Mammary epithelial cell (primary cell): ENCODE results near the gene LTF.

Experiments used
- EZH2 ChIP-seq: IDR thresholded peaks from 2 replicates; pipeline ENCODE4 v1.6.1; 2012; ENCODE audit warnings: low read length, inconsistent platforms, borderline replicate concordance
- TF ChIP-seq, protein P1 (sequence below), 2 donors: IDR thresholded peaks in 1 of 2; conservative IDR thresholded peaks in 1 of 2; 2 replicates each; pipeline ENCODE4 v1.5.1; 2011 to 2012; ENCODE audit warnings: inconsistent platforms in 2 of 2, low read length in 2 of 2, mild to moderate bottlenecking in 2 of 2, control low read depth in 1 of 2, low read depth in 1 of 2; ENCODE audit not compliant: insufficient read depth in 1 of 2; ENCODE audit errors: extremely low read depth in 1 of 2

DNA sequence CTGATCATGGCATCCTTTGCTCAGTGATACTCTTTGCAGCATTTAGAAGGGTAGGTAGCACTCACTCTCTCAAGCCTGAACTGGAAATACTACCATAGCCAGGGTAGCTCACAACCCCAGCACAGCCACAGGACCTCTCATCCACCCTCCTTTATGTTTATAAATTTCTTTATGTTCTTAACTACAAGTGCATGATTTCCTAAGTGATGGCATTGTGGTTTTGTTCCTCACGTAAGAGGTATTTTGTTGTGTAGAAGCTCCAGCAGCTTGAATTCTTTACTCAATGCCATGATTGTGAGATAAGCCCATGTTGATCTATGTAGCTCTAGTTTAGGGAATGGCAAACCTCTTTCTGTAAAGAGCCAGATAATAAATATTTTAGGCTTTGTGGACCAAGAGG lies 25.2 kb upstream of the LTF start:
- TF ChIP-seq, protein P1, sequence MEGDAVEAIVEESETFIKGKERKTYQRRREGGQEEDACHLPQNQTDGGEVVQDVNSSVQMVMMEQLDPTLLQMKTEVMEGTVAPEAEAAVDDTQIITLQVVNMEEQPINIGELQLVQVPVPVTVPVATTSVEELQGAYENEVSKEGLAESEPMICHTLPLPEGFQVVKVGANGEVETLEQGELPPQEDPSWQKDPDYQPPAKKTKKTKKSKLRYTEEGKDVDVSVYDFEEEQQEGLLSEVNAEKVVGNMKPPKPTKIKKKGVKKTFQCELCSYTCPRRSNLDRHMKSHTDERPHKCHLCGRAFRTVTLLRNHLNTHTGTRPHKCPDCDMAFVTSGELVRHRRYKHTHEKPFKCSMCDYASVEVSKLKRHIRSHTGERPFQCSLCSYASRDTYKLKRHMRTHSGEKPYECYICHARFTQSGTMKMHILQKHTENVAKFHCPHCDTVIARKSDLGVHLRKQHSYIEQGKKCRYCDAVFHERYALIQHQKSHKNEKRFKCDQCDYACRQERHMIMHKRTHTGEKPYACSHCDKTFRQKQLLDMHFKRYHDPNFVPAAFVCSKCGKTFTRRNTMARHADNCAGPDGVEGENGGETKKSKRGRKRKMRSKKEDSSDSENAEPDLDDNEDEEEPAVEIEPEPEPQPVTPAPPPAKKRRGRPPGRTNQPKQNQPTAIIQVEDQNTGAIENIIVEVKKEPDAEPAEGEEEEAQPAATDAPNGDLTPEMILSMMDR (conservative IDR thresholded peaks at IDR 0.05 in 1 of 2, IDR thresholded peaks at IDR 0.05 in 1 of 2; ENCODE audit: extremely low read depth in 1 of 2, insufficient read depth in 1 of 2, low read depth in 1 of 2, low read length in 2 of 2): no peak
- no peak for TF ChIP-seq EZH2
